ENCODE data around the gene TXNDC12.

The TXNDC12 gene

DNA sequence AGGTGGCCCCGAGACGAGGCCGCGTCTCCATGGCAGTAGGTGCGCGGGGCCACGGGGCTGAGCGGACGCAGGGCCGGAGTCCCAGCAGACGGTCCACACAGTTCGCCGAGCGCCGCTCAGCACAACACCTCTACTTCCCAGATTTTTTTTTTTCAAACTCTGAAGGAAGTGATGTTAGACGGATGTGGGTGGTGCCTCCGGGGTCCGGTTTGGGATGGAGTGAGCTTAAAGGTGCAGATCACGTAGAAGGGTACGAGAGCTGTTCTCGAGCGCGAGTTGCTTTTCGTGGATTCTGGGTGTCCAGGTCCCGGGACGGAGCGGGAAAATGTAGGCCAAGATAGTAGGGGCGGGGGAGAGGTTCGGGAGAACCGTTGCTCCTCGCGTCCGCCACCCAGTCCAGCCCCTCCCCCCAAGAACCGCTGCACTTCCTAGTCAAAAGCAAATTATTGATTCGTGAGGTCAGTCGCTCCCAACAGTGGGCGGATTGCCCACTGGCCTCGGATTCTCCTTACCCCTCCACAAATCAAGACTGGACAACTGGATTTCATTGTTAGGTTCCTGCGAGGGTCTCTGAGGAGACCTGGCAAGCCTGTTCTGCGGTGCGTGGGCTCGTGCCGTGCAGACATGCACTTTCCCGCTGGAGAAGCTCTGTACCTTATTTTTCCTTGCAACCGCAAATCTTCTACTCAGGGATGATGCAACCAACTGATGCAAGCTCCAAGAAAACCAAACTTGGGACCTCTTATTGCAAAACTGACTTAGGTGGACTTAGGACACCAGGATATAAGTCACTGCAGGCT lies at the start of gene TXNDC12:
TSS of gene TXNDC12 (minus strand) at position 126 of the 800 bp plus-strand sequence. CDS start at position 31, 95 bp downstream.
- peak within 1 kb of the TSS; percentile 69; the same call in 1 of the 2 replicates for H2AFZ ChIP-seq (ENCODE audit: low read length)
- peak within 1 kb of the TSS; percentile 91 for H3K4me3 ChIP-seq (ENCODE audit: low read depth, low read length, poor library complexity, severe bottlenecking)
- H3K9me2 ChIP-seq (ENCODE audit: low read depth, low read length) = no peaks in the 10 kb centered on the region
- peak within 1 kb of the TSS; percentile 87 for H3K4me2 ChIP-seq (ENCODE audit: low read length)
- H3K36me3 ChIP-seq (ENCODE audit: insufficient read depth, low read length) = peaks cover 20% of the 10 kb centered on the region
- H3K79me2 ChIP-seq (ENCODE audit: insufficient read depth, low read length) = peaks cover 47% of the 10 kb centered on the region
- H3K4me1 ChIP-seq (ENCODE audit: insufficient read depth, low read length, severe bottlenecking) = peaks cover 40% of the 10 kb centered on the region
- no peaks in the 10 kb centered on the region for H4K20me1 ChIP-seq (ENCODE audit: insufficient read depth, low read length)
- H3K27ac ChIP-seq (ENCODE audit: low read depth, low read length, poor library complexity, severe bottlenecking) = peak within 1 kb of the TSS; percentile 72
- no peaks in the 10 kb centered on the region for H3F3A ChIP-seq (ENCODE audit: insufficient read depth, low read length)
- TF ChIP-seq, protein P1, sequence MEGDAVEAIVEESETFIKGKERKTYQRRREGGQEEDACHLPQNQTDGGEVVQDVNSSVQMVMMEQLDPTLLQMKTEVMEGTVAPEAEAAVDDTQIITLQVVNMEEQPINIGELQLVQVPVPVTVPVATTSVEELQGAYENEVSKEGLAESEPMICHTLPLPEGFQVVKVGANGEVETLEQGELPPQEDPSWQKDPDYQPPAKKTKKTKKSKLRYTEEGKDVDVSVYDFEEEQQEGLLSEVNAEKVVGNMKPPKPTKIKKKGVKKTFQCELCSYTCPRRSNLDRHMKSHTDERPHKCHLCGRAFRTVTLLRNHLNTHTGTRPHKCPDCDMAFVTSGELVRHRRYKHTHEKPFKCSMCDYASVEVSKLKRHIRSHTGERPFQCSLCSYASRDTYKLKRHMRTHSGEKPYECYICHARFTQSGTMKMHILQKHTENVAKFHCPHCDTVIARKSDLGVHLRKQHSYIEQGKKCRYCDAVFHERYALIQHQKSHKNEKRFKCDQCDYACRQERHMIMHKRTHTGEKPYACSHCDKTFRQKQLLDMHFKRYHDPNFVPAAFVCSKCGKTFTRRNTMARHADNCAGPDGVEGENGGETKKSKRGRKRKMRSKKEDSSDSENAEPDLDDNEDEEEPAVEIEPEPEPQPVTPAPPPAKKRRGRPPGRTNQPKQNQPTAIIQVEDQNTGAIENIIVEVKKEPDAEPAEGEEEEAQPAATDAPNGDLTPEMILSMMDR (IDR thresholded peaks at IDR 0.05; ENCODE audit: low read length) = no peak
- no peaks in the 10 kb centered on the region for H3K9me3 ChIP-seq (ENCODE audit: low read length)
- H3K27me3 ChIP-seq (ENCODE audit: insufficient read depth, low read length) = no peaks in the 10 kb centered on the region
- peak within 1 kb of the TSS; percentile 95 for H3K9ac ChIP-seq (ENCODE audit: low read length)

DNA sequence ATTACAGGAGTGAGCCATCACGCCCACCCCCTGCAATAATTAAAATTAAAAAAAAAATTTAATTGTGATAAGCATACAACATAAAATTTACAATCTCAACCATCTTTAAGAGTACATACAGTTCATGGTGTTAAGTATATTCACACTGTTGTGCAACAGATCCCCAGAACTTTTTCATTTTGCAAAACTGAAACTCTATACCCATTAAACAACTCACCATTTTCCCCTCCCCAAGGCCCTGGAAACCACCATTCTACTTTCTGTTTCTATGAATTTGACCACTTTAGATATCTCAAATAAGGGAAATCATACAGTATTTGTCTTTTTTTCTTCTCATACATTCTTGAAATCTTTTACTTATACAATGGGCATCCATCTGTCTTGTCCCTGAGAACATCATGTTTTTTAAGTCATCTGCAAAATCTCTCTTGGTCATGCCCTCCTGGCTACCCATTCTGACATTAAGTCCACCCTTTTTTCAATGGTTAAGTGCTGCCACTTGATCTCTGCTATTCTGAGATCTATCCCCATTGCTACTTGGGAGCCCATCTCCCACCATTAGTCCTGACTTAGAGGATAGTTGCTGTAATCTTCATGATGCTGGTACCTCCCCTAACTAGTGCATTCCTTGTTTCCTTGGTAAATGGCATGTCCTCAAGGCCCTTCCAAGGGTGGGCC lies 47.5 kb upstream of the TXNDC12 start:
- H3K9ac ChIP-seq (ENCODE audit: low read length) = no peak overlapping the region
- H3K4me2 ChIP-seq (ENCODE audit: low read length) = no peak overlapping the region
- no peak overlapping the region for H3K27ac ChIP-seq (ENCODE audit: low read depth, low read length, poor library complexity, severe bottlenecking)
- no peak for TF ChIP-seq EZH2 (IDR thresholded peaks at IDR 0.05; ENCODE audit: borderline replicate concordance, low read length)
- TF ChIP-seq, protein P1 (IDR thresholded peaks at IDR 0.05; ENCODE audit: low read length) = no peak
- no peaks in the 10 kb centered on the region for H4K20me1 ChIP-seq (ENCODE audit: insufficient read depth, low read length)
- H3K27me3 ChIP-seq (ENCODE audit: insufficient read depth, low read length) = no peaks in the 10 kb centered on the region
- no peak overlapping the region for H2AFZ ChIP-seq (ENCODE audit: low read length)
- H3K36me3 ChIP-seq (ENCODE audit: insufficient read depth, low read length) = no peaks in the 10 kb centered on the region
- H3K79me2 ChIP-seq (ENCODE audit: insufficient read depth, low read length) = no peaks in the 10 kb centered on the region
- H3F3A ChIP-seq (ENCODE audit: insufficient read depth, low read length) = no peaks in the 10 kb centered on the region
- H3K9me2 ChIP-seq (ENCODE audit: low read depth, low read length) = no peaks in the 10 kb centered on the region
- no peaks in the 10 kb centered on the region for H3K4me1 ChIP-seq (ENCODE audit: insufficient read depth, low read length, severe bottlenecking)
- no peak overlapping the region for H3K4me3 ChIP-seq (ENCODE audit: low read depth, low read length, poor library complexity, severe bottlenecking)
- H3K9me3 ChIP-seq (ENCODE audit: low read length) = no peaks in the 10 kb centered on the region

DNA sequence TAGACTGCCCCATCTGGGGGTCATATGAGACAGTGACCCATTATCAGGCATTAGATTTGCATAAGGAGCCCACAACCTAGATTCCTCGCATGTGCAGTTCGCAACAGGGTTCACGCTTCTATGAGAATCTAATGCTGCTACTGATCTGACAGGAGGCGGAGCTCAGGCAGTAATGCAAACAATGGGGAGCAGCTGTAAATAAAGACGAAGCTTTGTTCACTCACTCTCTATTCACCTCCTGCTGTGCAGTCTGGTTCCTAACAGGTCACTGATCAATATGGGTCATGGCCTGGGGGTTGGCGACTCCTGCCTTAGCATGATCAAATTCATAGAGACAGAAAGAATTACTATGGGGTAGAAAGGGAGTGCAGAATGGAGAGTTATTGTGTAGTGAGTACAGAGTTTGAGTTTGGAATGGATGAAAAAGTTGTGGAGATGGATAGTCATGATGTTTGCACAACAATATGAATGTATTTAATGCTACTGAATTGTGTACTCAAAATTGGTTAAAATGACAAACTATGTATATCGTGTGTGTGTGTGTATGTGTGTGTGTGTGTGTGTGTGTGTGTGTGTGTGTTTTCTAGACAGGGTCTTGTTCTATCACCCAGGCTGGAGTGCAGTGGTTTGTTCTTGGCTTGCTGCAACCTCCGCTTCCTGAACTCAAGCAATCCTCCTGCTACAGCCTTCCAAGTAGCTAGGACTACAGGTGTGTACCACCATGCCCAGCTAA lies 43.3 kb upstream of the TXNDC12 start:
- H3K4me1 ChIP-seq (ENCODE audit: insufficient read depth, low read length, severe bottlenecking) = no peaks in the 10 kb centered on the region
- no peaks in the 10 kb centered on the region for H3K27me3 ChIP-seq (ENCODE audit: insufficient read depth, low read length)
- no peaks in the 10 kb centered on the region for H3K79me2 ChIP-seq (ENCODE audit: insufficient read depth, low read length)
- H3K9me3 ChIP-seq (ENCODE audit: low read length) = no peaks in the 10 kb centered on the region
- H3K4me2 ChIP-seq (ENCODE audit: low read length) = no peak overlapping the region
- H3K9ac ChIP-seq (ENCODE audit: low read length) = no peak overlapping the region
- no peak overlapping the region for H3K4me3 ChIP-seq (ENCODE audit: low read depth, low read length, poor library complexity, severe bottlenecking)
- no peak overlapping the region for H3K27ac ChIP-seq (ENCODE audit: low read depth, low read length, poor library complexity, severe bottlenecking)
- TF ChIP-seq, protein P1 (IDR thresholded peaks at IDR 0.05; ENCODE audit: low read length) = no peak
- no peak for TF ChIP-seq EZH2 (IDR thresholded peaks at IDR 0.05; ENCODE audit: borderline replicate concordance, low read length)
- H4K20me1 ChIP-seq (ENCODE audit: insufficient read depth, low read length) = no peaks in the 10 kb centered on the region
- no peaks in the 10 kb centered on the region for H3K36me3 ChIP-seq (ENCODE audit: insufficient read depth, low read length)
- no peaks in the 10 kb centered on the region for H3K9me2 ChIP-seq (ENCODE audit: low read depth, low read length)
- H2AFZ ChIP-seq (ENCODE audit: low read length) = no peak overlapping the region
- no peaks in the 10 kb centered on the region for H3F3A ChIP-seq (ENCODE audit: insufficient read depth, low read length)

Data from OCI-LY1 (cell line).